HCT116 (cell line): ENCODE results near the gene OR10V1. TPM values are rescaled to one million over a fixed set of nuclear protein-coding genes. Genes with fewer than 3 reads are reported as not detected.

ENCODE experiments used
- ATAC-seq: fragments of 200-7000 bp; cut with Tn5 transposase; 2 replicates; pipeline ENCODE4 v1.9.1; 2020; ENCODE audit warnings: mild to moderate bottlenecking, moderate library complexity
- BruUV-seq: library from RNA; stranded (reverse); fragments of 400-500 nt; replicated peaks from 2 replicates; lab custom pipeline; 2021; lab: Mats Ljungman, UMichigan
- CTCF ChIA-PET: fragments of 300-600 bp; sonication (Branson Sonifier 250); formaldehyde crosslinking; loops from one replicate; lab custom pipeline; 2021; ENCODE audit warnings: antibody characterized with exemption; lab: Charles Lee
- POLR2A ChIA-PET: fragments of 300-600, 350-600 bp; sonication (Branson Sonifier 250); formaldehyde crosslinking; loops from one replicate; lab custom pipeline; 2021; ENCODE audit warnings: antibody characterized with exemption; lab: Charles Lee
- RAD21 ChIA-PET, 2 experiments: fragments of 300-600 bp; sonication (Branson Sonifier 250); formaldehyde crosslinking; loops; one replicate each; lab custom pipeline; 2023; ENCODE audit warnings: low total read pairs in 2 of 2; ENCODE audit not compliant: uncharacterized antibody in 2 of 2, unreplicated experiment in 2 of 2, low non-redundant PET in 1 of 2; lab: Charles Lee
- DNase-seq: peaks from one replicate; pipeline ENCODE4 v3.0.0-alpha.2; 2010; ENCODE audit warnings: low read depth, low spot score
- H2AFZ ChIP-seq: fragments of 200-600 bp; shearing (Covaris generic), sonication (generic); 2 replicates; pipeline ENCODE4 v1.6.1; 2017; ENCODE audit warnings: low read depth, mixed run types, mixed read lengths, antibody characterized with exemption, low read length; ENCODE audit not compliant: poor library complexity, severe bottlenecking
- H3K27ac ChIP-seq: 2 replicates; pipeline ENCODE4 v1.5.1; 2012; ENCODE audit warnings: low read depth, low read length
- H3K27me3 ChIP-seq: fragments of 200-600 bp; sonication (generic); 2 replicates; pipeline ENCODE4 v1.6.1; 2016; ENCODE audit warnings: mixed run types, low read length, mixed read lengths; ENCODE audit not compliant: insufficient read depth
- H3K36me3 ChIP-seq, 2 experiments: fragments of 200-500 bp in 1 of 2; fragments of 200-600 bp in 1 of 2; sonication (Bioruptor generic) in 1 of 2; sonication (generic) in 1 of 2; 2 replicates each; pipeline versions ENCODE4 v1.5.1 to v1.6.1; 2014 to 2016; ENCODE audit warnings: low read length in 2 of 2, inconsistent platforms in 1 of 2, mixed read lengths in 1 of 2, mixed run types in 1 of 2; ENCODE audit not compliant: insufficient read depth in 2 of 2, control insufficient read depth in 1 of 2
- H3K4me1 ChIP-seq, 2 experiments: fragments of 200-600 bp in 1 of 2; sonication (generic) in 1 of 2; 2 replicates each; pipeline versions ENCODE4 v1.5.1 to v1.6.1; 2012 to 2017; ENCODE audit warnings: low read length in 2 of 2, inconsistent platforms in 1 of 2, mild to moderate bottlenecking in 1 of 2, mixed read lengths in 1 of 2, mixed run types in 1 of 2, moderate library complexity in 1 of 2; ENCODE audit not compliant: insufficient read depth in 2 of 2, control insufficient read depth in 1 of 2
- H3K4me2 ChIP-seq: fragments of 200-600 bp; sonication (generic); 2 replicates; pipeline ENCODE4 v1.6.1; 2017; ENCODE audit warnings: mixed run types, low read length, mixed read lengths
- H3K4me3 ChIP-seq, 2 experiments: fragments of 200-600 bp in 1 of 2; sonication (generic) in 1 of 2; replicated peaks in 1 of 2; 2 replicates each; pipeline ENCODE4 v1.5.1; 2011 to 2016; ENCODE audit warnings: low read length in 2 of 2, control low read depth in 1 of 2, low read depth in 1 of 2, mild to moderate bottlenecking in 1 of 2, mixed read lengths in 1 of 2, mixed run types in 1 of 2
- H3K79me2 ChIP-seq: fragments of 200-600 bp; sonication (generic); 2 replicates; pipeline ENCODE4 v1.6.1; 2017; ENCODE audit warnings: mild to moderate bottlenecking, mixed run types, low read length, moderate library complexity, mixed read lengths; ENCODE audit not compliant: insufficient read depth
- H3K9ac ChIP-seq: fragments of 200-600 bp; sonication (generic); 2 replicates; pipeline ENCODE4 v1.6.1; 2016; ENCODE audit warnings: low read length, mixed read lengths
- H3K9me2 ChIP-seq: fragments of 200-600 bp; sonication (generic), shearing (Covaris generic); 2 replicates; pipeline ENCODE4 v1.6.1; 2017; ENCODE audit warnings: mixed run types, mild to moderate bottlenecking, moderate library complexity; ENCODE audit not compliant: insufficient read depth
- H3K9me3 ChIP-seq, 2 experiments: fragments of 200-500 bp in 1 of 2; fragments of 200-600 bp in 1 of 2; sonication (Bioruptor generic) in 1 of 2; sonication (generic) in 1 of 2; 2 replicates each; pipeline ENCODE4 v1.6.1; 2014 to 2017; ENCODE audit warnings: low read length in 2 of 2, mixed read lengths in 2 of 2, inconsistent platforms in 1 of 2, low read depth in 1 of 2, mild to moderate bottlenecking in 1 of 2, mixed run types in 1 of 2, moderate library complexity in 1 of 2; ENCODE audit not compliant: control insufficient read depth in 1 of 2, insufficient read depth in 1 of 2
- H4K20me1 ChIP-seq: fragments of 200-600 bp; sonication (generic), shearing (Covaris generic); 2 replicates; pipeline ENCODE4 v1.6.1; 2017; ENCODE audit warnings: mixed run types, mild to moderate bottlenecking, moderate library complexity; ENCODE audit not compliant: insufficient read depth
- CEBPB ChIP-seq: IDR thresholded peaks from 2 replicates; pipeline ENCODE4 v1.6.1; 2012; ENCODE audit warnings: low read depth
- CTCF ChIP-seq, 3 experiments: fragments of 200-600 bp in 1 of 3; sonication (generic) in 1 of 3; IDR thresholded peaks in 2 of 3; conservative IDR thresholded peaks in 1 of 3; 2 replicates each; pipeline ENCODE4 v1.5.1; 2012 to 2017; ENCODE audit warnings: low read depth in 2 of 3, low read length in 2 of 3, antibody characterized with exemption in 1 of 3, borderline replicate concordance in 1 of 3, control low read depth in 1 of 3, mild to moderate bottlenecking in 1 of 3, mixed read lengths in 1 of 3, mixed run types in 1 of 3, moderate library complexity in 1 of 3; ENCODE audit not compliant: insufficient read depth in 1 of 3
- EGR1 ChIP-seq: IDR thresholded peaks from 2 replicates; pipeline ENCODE4 v1.6.1; 2012; ENCODE audit warnings: low read depth
- EZH2 ChIP-seq: fragments of 200-600 bp; sonication (generic); IDR thresholded peaks from 2 replicates; pipeline ENCODE4 v1.6.1; 2017; ENCODE audit warnings: antibody characterized with exemption, mixed run types
- MAX ChIP-seq: IDR thresholded peaks from 2 replicates; pipeline ENCODE4 v1.6.1; 2012
- REST ChIP-seq: IDR thresholded peaks from 2 replicates; pipeline ENCODE4 v1.6.1; 2012; ENCODE audit warnings: low read depth
- SP1 ChIP-seq: IDR thresholded peaks from 2 replicates; pipeline ENCODE4 v1.6.1; 2012; ENCODE audit warnings: low read depth
- ZFX ChIP-seq: fragments of 450-650 bp; IDR thresholded peaks from 2 replicates; pipeline ENCODE4 v1.6.1; 2017
- intact Hi-C: fragments of 100-400 bp; cut with micrococcal nuclease; formaldehyde crosslinking; loops from 2 replicates; pipeline ENCODE4 v1.10.0; 2022
- total RNA-seq: library from RNA; stranded (reverse); gene quantifications from one replicate; pipeline ENCODE4 v1.2.1, GENCODE V29; 2021; ENCODE audit not compliant: unreplicated experiment

Gene OR10V1
- total RNA-seq, 1 experiment from 2014 or later, result not detected

GRCh38 chr11:59746111-59746510, 32.5 kb upstream of the OR10V1 start:
- Histone ChIP-seq H4K20me1 (no peaks in the 10 kb centered on the region), H3K36me3 (no peaks in the 10 kb centered on the region), H3K4me2 (no peak overlapping the region), H3K9me2 (no peaks in the 10 kb centered on the region), H3K9ac (no peak overlapping the region), H3K27me3 (no peaks in the 10 kb centered on the region), H2AFZ (no peak overlapping the region), H3K9me3 (no peaks in the 10 kb centered on the region), H3K79me2 (no peaks in the 10 kb centered on the region), H3K4me1 (no peaks in the 10 kb centered on the region), H3K27ac (no peak overlapping the region), H3K4me3 (no peak overlapping the region)
- no peak for DNase-seq
- RAD21 ChIA-PET, result no interaction called here
- POLR2A ChIA-PET, result no interaction called here
- CTCF ChIA-PET, result no interaction called here
- no peak for ATAC-seq
- BruUV-seq, result no TSS peak
- intact Hi-C loops, result no loop called here
- TF ChIP-seq CEBPB (no peak), REST (no peak), EGR1 (no peak), EZH2 (no peak), SP1 (no peak), MAX (no peak), ZFX (no peak), CTCF (IDR thresholded peaks at IDR 0.05 in 2 of 3, conservative IDR thresholded peaks at IDR 0.05 in 1 of 3; ENCODE audit: borderline replicate concordance in 1 of 3, insufficient read depth in 1 of 3, low read depth in 2 of 3, low read length in 2 of 3) (no peak)
- TF ChIP-seq, all 23 proteins: peak for 0
